HG03095 (cell line): Measurements from ENCODE around the gene PPM1B.
A peak's percentile ranks its signal among the peaks of the same experiment; 100 is the strongest.
"Not testable (repeated sequence)": the region's sequence is repeated elsewhere in the genome, so short reads cannot be mapped to it uniquely, and the experiment has no call there.

Experiments used
- ATAC-seq: cut with Tn5 transposase; IDR thresholded peaks from one replicate; pipeline ENCODE4 v1.9.1; 2021; ENCODE audit warnings: moderate library complexity; ENCODE audit not compliant: unreplicated experiment

The PPM1B gene

DNA sequence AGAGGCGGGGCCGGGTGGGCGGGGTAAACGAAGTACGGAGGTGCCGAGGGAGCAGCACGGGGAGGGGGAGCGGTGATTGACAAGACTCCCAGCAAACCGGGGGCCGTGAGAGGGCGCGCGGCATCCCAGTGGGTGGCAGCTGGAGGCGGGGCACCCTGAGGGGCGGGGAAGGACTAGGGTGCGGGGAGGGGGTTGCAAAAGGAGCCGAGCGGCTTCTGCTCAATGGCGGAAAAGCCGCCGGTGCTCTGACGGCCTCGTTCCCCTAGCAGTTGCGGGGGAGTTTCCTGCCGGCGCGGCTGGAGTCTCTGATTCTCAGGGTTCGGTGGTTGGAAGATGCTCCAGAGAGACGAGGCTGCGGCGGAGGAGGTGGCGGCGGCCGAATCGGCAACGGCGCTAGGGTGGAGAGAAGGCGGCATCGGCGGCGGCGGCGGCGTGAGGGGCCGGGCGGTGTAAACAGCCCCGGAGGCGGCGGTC is at the start of gene PPM1B:
TSS of gene PPM1B (plus strand) at position 195 of the 474 bp plus-strand sequence. CDS start 32,325 bp downstream, outside the sequence.
- peak; percentile 63 for ATAC-seq

DNA sequence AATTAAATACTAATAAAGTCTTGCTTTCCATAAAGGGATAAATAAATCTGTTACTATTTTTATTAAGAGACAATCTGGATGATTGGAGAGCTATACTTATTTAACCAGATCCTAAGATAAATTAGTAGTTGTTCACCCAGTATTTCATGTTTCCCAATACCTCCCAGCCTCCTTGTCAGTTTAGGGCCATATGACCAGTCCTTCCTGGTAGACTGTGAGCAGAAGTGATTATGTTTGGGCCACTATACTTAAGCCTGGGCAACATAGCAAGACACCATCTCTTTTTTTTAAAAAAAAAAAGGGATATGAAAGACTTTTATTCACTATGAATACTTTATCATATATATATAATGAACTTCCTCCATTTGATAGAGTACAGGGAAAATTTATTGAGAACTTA is 48.8 kb upstream of the PPM1B start:
- no peak for ATAC-seq

GRCh38 chr2:44120428-44120827 is 48.2 kb upstream of the PPM1B start:
- no peak for ATAC-seq

GRCh38 chr2:44121899-44122298 is 46.8 kb upstream of the PPM1B start:
- no peak for ATAC-seq

- ATAC-seq = no peak
Observed at GRCh38 chr2:44124500-44124899, 44.2 kb upstream of the PPM1B start.

DNA sequence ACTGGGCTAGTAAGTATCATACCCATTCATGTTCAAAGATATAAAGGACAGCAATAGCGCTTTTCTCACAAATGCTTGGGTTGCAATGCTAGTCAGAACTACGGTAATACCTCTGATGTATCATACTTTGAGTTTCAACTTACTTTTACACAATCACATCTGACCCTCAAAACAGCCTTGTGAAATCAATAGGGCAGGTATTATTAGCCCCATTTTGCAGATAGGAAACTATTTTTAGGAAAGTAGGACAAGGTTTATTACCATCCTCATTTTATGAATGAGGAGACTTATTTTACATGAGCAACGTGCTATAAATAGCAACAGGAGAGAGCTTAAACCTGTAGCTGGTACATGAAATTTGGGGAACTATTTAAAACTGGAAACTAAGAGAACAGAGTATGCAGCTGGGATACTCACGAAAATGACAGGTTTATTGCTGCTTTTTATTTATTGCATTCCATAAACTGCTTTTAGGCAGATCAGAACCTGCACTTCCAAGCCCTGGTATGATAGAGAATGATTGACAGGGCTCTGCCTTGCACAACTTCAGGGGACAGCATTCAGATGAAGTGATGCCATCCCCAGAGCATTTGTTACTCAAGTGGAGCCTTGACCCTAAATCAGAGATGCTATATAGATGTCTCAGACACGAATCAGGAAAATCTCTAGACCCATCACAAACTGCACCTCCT is 42.4 kb upstream of the PPM1B start:
- no peak for ATAC-seq

GRCh38 chr2:44130441-44130840 is 38.2 kb upstream of the PPM1B start:
- ATAC-seq = no peak

DNA sequence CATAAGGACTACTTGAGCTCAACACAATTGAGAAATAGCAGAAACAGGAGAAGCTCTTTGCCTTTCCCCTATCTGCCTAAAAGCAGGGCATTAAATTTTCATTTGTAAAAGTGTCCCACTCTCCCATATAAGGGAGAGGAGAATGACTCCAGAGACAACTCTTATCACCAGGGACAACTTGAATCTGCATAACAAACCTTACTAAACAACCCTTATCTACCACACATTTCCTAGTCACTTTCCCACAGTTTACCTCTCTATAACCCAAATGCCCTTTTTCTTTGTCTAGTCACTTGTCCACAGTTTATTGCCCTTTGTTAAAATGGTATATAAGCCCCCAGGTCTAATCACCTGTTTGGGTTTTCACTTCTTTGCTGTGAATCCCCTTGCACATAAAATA is 37.5 kb upstream of the PPM1B start:
- no peak for ATAC-seq

DNA sequence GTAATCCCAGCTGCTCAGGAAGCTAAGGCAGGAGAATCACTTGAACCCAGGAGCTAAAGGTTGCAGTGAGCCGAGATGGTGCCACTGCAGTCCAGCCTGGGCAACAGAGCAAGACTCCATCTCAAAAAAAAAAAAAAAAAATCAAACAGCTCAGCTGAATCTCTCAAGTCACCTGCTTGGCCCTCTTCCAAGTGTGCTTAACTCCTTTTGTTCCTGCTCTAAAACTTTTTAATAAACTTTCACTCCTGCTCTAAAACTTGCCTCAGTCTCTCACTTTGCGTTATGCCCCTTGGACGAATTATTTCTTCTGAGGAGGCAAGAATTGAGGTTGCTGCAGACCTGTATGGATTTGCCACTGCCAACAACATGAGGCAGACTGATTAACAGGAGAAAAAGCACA is 35.1 kb upstream of the PPM1B start:
- ATAC-seq = not testable (repeated sequence)

DNA sequence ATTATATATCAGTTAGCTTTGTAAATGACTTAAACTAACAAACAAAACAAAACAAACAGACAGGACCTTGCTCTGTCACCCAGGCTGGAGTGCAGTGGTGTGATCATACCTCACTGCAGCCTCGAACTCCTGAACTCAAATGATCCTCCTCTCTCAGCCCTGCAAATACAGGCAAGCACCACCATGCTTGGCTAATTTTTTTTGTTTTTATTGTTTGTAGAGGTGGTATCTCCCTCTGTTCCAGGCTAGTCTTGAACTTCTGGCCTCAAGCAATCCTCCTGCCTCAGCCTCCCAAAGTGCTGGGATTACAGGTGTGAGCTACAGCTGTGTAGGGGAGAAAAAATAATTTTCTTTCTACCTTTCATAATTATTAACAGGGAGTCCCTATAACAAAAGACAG is 33.8 kb upstream of the PPM1B start:
- ATAC-seq = no peak

- ATAC-seq = no peak
Observed at GRCh38 chr2:44135296-44135695, 33.4 kb upstream of the PPM1B start.

- ATAC-seq = no peak
Observed at GRCh38 chr2:44135771-44136170, 32.9 kb upstream of the PPM1B start.

GRCh38 chr2:44136252-44136651 is 32.4 kb upstream of the PPM1B start:
- ATAC-seq = no peak

DNA sequence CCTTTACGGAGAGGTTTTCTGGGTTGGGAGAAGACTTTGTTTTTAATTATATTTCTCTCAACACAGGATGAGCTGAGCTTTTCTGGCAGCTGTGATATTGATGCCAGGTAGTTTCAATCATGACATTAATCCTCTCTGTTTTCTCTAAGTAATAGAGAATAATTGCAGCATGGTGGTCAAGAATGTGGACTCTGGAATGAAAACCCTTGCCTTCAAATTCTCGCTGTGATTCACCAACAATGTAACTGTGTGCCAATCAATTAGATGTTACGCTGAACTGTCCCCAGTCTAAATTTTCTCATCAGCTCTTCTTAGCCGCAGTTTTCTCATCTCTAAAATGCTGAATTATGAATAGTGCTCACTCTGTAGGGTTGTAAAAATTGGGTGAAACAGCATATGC is 31.6 kb upstream of the PPM1B start:
- ATAC-seq = no peak

DNA sequence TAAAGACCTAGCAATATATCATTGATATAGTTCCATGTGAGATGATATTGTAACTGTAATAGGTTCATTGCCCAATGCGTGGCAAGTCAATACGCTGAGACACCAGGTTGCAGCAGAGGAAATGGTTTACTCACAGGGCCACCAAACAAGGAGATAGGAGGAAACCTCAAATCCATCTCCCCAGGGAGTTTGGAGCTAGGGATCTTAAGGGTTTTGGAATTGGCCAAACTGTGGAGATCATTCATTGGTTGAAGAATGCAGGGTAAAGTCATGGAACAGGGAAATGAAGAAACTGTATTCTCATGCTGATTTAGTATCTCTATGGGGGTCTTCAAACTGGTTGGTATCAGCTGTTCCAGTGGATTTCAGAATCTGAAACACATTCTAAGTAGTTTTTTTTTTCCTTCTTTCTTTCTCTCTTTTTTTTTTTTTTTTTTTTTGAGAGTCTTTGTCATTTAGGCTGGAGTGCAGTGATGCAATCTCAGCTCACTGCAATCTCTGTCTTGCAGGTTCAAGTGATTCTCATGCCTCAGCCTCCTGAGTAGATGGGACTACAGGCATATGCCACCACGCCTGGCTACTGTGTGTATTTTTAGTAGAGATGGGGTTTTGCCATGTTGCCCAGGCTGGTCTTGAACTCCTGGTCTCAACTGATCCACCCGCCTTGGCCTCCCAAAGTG is 30.7 kb upstream of the PPM1B start:
- ATAC-seq = no peak

GRCh38 chr2:44139741-44140140 is 28.9 kb upstream of the PPM1B start:
- ATAC-seq = no peak

GRCh38 chr2:44142306-44142705 is 26.4 kb upstream of the PPM1B start:
- ATAC-seq = no peak

DNA sequence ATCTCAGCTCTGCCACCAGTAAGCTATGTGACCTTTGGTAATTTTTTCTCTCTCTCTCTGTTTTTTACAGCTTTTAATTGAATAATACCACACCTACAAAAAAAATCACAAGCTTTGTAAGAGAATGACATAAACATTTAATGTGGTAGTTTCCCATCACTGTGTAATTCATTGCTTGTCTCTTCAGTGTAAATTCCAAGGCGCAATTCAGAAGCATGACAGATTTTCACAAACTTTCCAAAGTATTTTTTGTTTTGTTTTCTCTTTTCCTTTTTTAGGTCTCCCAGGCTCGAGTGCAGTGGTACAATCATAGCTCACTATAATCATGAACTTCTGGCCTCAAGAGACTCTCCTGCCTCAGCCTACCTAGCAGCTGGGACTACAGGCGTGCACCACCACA is 25.0 kb upstream of the PPM1B start:
- no peak for ATAC-seq

DNA sequence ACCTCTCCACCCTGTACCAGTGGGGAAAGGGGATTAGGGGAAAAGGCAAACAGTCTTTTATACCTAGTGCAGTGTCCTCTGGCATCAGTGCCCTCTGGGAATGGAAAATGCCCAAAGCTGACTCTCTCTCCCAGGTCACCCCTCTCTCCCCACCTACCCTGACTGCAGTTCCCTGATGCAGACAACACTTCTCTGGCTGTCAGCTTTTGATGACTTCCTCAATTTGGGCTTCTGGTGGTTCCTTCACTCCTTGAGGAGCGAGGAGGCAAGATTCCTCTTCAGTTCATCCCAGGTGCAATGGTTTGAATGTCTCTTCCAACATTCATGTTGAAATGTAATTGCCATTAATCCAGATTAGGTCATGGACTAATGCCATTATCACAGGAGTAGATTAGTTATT is 19.7 kb upstream of the PPM1B start:
- no peak for ATAC-seq

GRCh38 chr2:44150473-44150872 is 18.2 kb upstream of the PPM1B start:
- ATAC-seq = no peak

DNA sequence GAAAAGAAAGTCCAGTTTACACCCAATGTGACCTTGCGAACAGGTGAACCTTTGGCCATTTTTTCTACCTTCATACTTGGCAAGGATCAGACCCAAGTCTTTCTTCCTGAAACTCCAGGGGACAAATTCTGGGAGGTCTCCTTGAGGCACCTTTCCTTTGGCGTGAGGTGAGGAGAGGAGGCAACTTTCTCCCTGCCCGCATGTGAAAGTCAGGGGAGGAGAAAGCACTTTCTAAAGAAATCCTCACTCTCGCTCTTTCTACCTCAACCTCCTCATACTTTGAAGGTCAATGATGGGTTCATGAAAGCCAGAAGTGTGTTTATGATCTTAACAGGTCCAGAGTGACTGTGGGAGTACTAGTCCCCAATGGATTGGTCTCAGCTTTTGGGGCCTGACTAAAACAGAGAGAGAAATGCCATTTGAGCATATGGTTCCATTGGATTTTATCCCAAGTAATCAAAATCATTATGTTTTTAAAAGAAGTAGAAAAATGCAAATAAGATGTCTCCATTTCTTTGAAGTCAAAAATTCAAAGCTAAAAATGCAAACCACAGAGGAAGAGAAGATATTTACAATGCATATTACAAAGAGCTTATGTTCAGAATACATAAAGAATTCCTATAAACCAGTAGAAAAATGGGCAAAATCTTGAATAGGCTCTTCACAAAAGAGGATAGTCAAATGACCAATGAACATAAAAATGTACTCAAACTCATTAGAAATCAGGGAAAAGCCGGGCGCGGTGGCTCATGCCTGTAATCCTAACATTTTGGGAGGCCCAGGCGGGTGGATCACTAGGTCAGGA is 15.6 kb upstream of the PPM1B start:
- no peak for ATAC-seq
